ENCODE data around the gene SLC4A2.

GRCh38 chr7:151080067-151080521 is 20.7 kb downstream of the SLC4A2 start:
- TF ChIP-seq PATZ1 (tag by site-specific recombination; IDR thresholded peaks at IDR 0.05) (no peak), CTCF (tag by site-specific recombination; IDR thresholded peaks at IDR 0.05) (0 out of 2 replicates have a peak, but pooled peaks have one; percentile 20), ZNF416 (tag by site-specific recombination; IDR thresholded peaks at IDR 0.05) (no peak), INSM2 (tag by site-specific recombination; IDR thresholded peaks at IDR 0.05) (no peak), KLF8 (tag by site-specific recombination; IDR thresholded peaks at IDR 0.05) (peak; percentile 28), SCRT2 (tag by site-specific recombination; IDR thresholded peaks at IDR 0.05) (0 out of 2 replicates have a peak, but pooled peaks have one; percentile 11), SCRT1 (tag by site-specific recombination; IDR thresholded peaks at IDR 0.05; ENCODE audit: borderline replicate concordance) (no peak), ZNF785 (tag by site-specific recombination; IDR thresholded peaks at IDR 0.05) (no peak), REST (tag by site-specific recombination; IDR thresholded peaks at IDR 0.05) (no peak), ZSCAN18 (tag by site-specific recombination; IDR thresholded peaks at IDR 0.05) (no peak)
